ENCODE results near the gene FAM241A. TPM values are rescaled to one million over a fixed set of nuclear protein-coding genes. Genes with fewer than 3 reads are reported as not detected.

Gene FAM241A
- total RNA-seq, 2 experiments from 2014 or later: 4.1 to 4.5 TPM

DNA sequence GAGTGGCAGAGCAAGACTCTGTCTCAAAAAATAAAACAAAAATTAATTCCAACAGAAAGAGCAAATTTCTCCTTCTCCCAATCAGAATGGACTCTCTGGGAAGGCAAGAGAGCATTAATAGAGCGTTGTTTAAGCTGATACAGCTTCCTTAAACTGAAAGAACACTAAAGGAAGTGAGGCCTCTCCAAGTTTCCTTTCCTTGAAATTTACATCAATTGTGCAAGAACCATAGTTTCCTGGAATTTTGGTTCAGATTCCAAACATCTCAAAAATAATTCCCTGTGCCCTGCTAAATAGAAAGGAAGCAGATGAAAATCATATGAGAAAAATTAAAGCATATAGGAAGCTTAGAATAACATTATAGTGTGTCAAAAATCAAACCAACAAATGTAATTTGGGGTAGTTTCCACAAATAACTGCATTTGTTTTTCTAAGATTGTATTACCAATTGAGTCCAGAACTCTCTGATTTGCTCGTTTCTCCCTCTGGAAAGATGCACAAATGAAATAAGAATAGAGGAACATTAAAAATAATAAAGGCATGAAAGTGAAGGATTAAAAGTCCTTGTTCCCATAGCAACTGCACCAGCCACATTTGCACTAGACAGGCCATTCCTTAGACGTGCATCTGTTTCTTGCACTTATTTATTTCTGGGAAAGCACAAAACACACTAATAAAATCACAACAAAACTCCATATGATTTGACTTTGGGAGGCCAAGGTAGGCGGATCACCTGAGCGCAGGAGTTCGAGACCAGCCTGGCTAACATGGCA, 3.7 kb upstream of the FAM241A start:
- TF ChIP-seq, protein P1, sequence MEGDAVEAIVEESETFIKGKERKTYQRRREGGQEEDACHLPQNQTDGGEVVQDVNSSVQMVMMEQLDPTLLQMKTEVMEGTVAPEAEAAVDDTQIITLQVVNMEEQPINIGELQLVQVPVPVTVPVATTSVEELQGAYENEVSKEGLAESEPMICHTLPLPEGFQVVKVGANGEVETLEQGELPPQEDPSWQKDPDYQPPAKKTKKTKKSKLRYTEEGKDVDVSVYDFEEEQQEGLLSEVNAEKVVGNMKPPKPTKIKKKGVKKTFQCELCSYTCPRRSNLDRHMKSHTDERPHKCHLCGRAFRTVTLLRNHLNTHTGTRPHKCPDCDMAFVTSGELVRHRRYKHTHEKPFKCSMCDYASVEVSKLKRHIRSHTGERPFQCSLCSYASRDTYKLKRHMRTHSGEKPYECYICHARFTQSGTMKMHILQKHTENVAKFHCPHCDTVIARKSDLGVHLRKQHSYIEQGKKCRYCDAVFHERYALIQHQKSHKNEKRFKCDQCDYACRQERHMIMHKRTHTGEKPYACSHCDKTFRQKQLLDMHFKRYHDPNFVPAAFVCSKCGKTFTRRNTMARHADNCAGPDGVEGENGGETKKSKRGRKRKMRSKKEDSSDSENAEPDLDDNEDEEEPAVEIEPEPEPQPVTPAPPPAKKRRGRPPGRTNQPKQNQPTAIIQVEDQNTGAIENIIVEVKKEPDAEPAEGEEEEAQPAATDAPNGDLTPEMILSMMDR (IDR thresholded peaks at IDR 0.05): no peak
- Mint-ChIP-seq H3K27ac (no peak overlapping the region), H3K27me3 (no peaks in the 10 kb centered on the region), H3K4me3 (no peak overlapping the region), H3K4me1 (ENCODE audit: low read depth) (peaks cover 17% of the 10 kb centered on the region), H3K9me3 (no peaks in the 10 kb centered on the region), H3K36me3 (ENCODE audit: low read depth) (peaks cover 5% of the 10 kb centered on the region)
- ATAC-seq: no peak
- no peak for DNase-seq
- CTCF ChIA-PET: interaction anchor here (1.0 to 1.7 kb wide), 3 partner anchors 12 to 42 kb away, joined by 3 to 9 read pairs (median 3); no protein-coding TSS in a partner anchor
- intact Hi-C loops (cut with micrococcal nuclease): no loop called here
- POLR2A ChIA-PET: no interaction called here

DNA sequence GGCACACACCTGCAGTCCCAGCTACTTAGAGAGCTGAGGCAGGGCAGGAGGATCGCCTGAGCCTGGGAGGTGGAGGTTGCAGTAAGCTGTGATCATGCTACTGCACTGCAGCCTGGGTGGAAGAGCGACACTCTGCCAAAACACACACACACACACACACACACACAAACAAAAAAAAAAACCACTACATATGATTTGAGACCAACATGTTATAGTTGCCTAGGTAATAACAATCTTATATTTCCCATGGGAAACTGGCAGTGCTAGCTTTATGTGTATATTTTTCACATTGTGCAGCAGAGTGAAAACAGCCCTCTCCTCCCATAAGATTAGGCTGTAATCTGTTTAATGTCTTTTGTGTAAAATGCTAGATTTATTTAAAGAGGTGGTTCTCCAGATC, 3.1 kb upstream of the FAM241A start:
- DNase-seq (no peak), ATAC-seq (no peak)
- TF ChIP-seq, protein P1 (IDR thresholded peaks at IDR 0.05): no peak
- H3K9me3 Mint-ChIP-seq: no peaks in the 10 kb centered on the region
- no peak overlapping the region for H3K27ac Mint-ChIP-seq
- H3K27me3 Mint-ChIP-seq: no peaks in the 10 kb centered on the region
- H3K4me1 Mint-ChIP-seq (ENCODE audit: low read depth): peaks cover 21% of the 10 kb centered on the region
- H3K36me3 Mint-ChIP-seq (ENCODE audit: low read depth): peaks cover 10% of the 10 kb centered on the region
- ChIA-PET CTCF (interaction anchor here (1.0 to 1.7 kb wide), 3 partner anchors 14 to 43 kb away, joined by 3 to 9 read pairs (median 3); no protein-coding TSS in a partner anchor), POLR2A (no interaction called here)
- no peak overlapping the region for H3K4me3 Mint-ChIP-seq
- intact Hi-C loops (cut with micrococcal nuclease): no loop called here

GRCh38 chr4:112143781-112144180, 1.5 kb upstream of the FAM241A start:
- intact Hi-C loops (cut with micrococcal nuclease): no loop called here
- TF ChIP-seq, protein P1 (IDR thresholded peaks at IDR 0.05): no peak
- H3K27me3 Mint-ChIP-seq: no peaks in the 10 kb centered on the region
- peaks cover 35% of the 10 kb centered on the region for H3K4me1 Mint-ChIP-seq (ENCODE audit: low read depth)
- ATAC-seq (no peak), DNase-seq (no peak)
- ChIA-PET CTCF (no interaction called here), POLR2A (no interaction called here)
- H3K36me3 Mint-ChIP-seq (ENCODE audit: low read depth): peaks cover 17% of the 10 kb centered on the region
- no peak overlapping the region for H3K4me3 Mint-ChIP-seq
- no peak overlapping the region for H3K27ac Mint-ChIP-seq
- no peaks in the 10 kb centered on the region for H3K9me3 Mint-ChIP-seq

- no peaks in the 10 kb centered on the region for H3K9me3 Mint-ChIP-seq
- TF ChIP-seq, protein P1 (IDR thresholded peaks at IDR 0.05): no peak
- ChIA-PET POLR2A (interaction anchor here (1.1 kb wide), 2 partner anchors 12 to 20 kb away, joined by 3 read pairs; no protein-coding TSS in a partner anchor), CTCF (interaction anchor here (1.2 kb wide), 1 partner anchor 88 kb away, joined by 3 read pairs; no protein-coding TSS in a partner anchor)
- intact Hi-C loops (cut with micrococcal nuclease): loop anchor here (5.0 kb wide), 2 partner anchors 53 to 143 kb away; partner anchors contain the start of gene TIFA
- no peaks in the 10 kb centered on the region for H3K27me3 Mint-ChIP-seq
- ATAC-seq: no peak
- H3K27ac Mint-ChIP-seq: peak overlapping the region; percentile 51
- no peak for DNase-seq
- peak overlapping the region; percentile 48 for H3K4me3 Mint-ChIP-seq
- peaks cover 17% of the 10 kb centered on the region for H3K36me3 Mint-ChIP-seq (ENCODE audit: low read depth)
- peaks cover 39% of the 10 kb centered on the region for H3K4me1 Mint-ChIP-seq (ENCODE audit: low read depth)
These were observed 518 bp upstream of the FAM241A start for GRCh38 chr4:112144546-112145325.
